Hypothalamus (tissue), 51 donors: ENCODE results near the gene NIPA2.

ENCODE experiments used
- DNase-seq, 51 donors: peaks; one replicate each; lab custom pipeline; 2025; lab: John Stamatoyannopoulos, UW

NIPA2 gene

GRCh38 chr15:22874966-22875365 is 36.5 kb downstream of the NIPA2 start:
- DNase-seq, result no peak

- DNase-seq, result no peak
Measured at GRCh38 chr15:22877117-22877516, 38.7 kb downstream of the NIPA2 start.

GRCh38 chr15:22877607-22878006 is 39.1 kb downstream of the NIPA2 start:
- DNase-seq, result no peak

GRCh38 chr15:22878103-22878502 is 39.6 kb downstream of the NIPA2 start:
- peak in 1 of 51 donors; percentile 23 for DNase-seq

GRCh38 chr15:22880068-22880980 is 41.9 kb downstream of the NIPA2 start:
- no peak for DNase-seq

GRCh38 chr15:22880981-22881738 is 42.7 kb downstream of the NIPA2 start:
- DNase-seq, result no peak

- no peak for DNase-seq
Measured at GRCh38 chr15:22881739-22882440, 43.4 kb downstream of the NIPA2 start.

- DNase-seq, result no peak
Measured at GRCh38 chr15:22883196-22883595, 44.7 kb downstream of the NIPA2 start.

- no peak for DNase-seq
Measured at GRCh38 chr15:22884344-22884743, 45.9 kb downstream of the NIPA2 start.

GRCh38 chr15:22885120-22885519 is 46.7 kb downstream of the NIPA2 start:
- DNase-seq, result no peak

GRCh38 chr15:22887157-22887951 is 48.9 kb downstream of the NIPA2 start:
- peak in 6 of 51 donors; percentile 9 to 61 (median 15) for DNase-seq

GRCh38 chr15:22888120-22888859 is 49.8 kb downstream of the NIPA2 start:
- DNase-seq, result peak in 1 of 51 donors; percentile 12

GRCh38 chr15:22889146-22889818 is 50.8 kb downstream of the NIPA2 start:
- no peak for DNase-seq

GRCh38 chr15:22890296-22890695 is 51.8 kb downstream of the NIPA2 start:
- no peak for DNase-seq

- DNase-seq, result no peak
Measured at GRCh38 chr15:22891426-22892210, 53.2 kb downstream of the NIPA2 start.

- no peak for DNase-seq
Measured at GRCh38 chr15:22892333-22892732, 53.9 kb downstream of the NIPA2 start.

- no peak for DNase-seq
Measured at GRCh38 chr15:22893081-22893480, 54.6 kb downstream of the NIPA2 start.

- no peak for DNase-seq
Measured at GRCh38 chr15:22893881-22894280, 55.4 kb downstream of the NIPA2 start.
